A172 (cell line): ENCODE results near the gene GRHL3. TPM values are rescaled to one million over a fixed set of nuclear protein-coding genes. Genes with fewer than 3 reads are reported as not detected.

Experiments
- DNase-seq: peaks from one replicate; pipeline ENCODE4 v3.0.0-alpha.2; 2015; ENCODE audit warnings: low spot score
- total RNA-seq: library from RNA; depleted of rRNA; stranded (reverse); fragments of >200 nt; shearing (Covaris generic); gene quantifications from 2 replicates; pipeline ENCODE4 v1.2.3, GENCODE V29; 2014

GRHL3 gene
- total RNA-seq, 1 experiment from 2014 or later = 0.10 TPM

DNA sequence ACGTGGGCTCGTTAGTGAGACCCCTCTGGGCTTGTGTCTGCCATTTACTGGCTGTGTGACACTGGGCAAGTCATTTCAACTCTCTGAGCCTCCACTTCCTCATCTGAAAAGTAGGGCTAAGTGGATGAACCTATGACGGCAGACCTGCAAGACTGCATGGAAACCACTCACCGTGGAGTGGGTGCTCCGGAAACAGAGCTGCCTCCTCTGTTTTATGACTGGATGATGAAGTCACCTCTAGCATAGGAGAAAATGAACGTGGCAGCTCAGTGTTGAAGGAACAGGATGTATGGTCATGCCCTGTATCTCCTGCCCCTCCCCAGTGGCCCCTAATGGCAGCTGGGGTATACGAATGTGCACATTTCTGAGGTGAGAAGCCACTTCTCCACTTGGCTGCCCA lies 53.9 kb downstream of the GRHL3 start:
- DNase-seq = no peak

DNA sequence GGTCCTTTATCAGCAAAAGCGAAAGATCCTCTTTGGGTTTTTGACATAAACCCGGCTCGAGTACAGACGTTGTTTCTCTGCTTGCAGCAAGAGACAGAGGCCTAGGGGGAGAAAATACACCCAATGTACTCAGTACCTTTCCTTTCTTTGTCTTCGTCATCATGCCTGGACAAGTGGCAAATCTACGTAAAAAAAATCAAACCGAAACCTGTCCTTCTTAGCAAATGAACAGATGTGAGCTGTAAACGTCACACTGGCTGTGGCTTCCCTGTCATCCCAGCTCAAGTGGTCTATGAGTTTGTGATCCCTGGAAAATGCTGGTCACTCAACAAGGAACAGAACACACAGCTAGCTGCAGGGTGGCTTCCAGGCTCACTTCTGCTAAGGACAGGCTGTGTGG lies 54.6 kb downstream of the GRHL3 start:
- DNase-seq = no peak

- DNase-seq = no peak
Measured at GRCh38 chr1:24374891-24375786, 56.0 kb downstream of the GRHL3 start.

GRCh38 chr1:24379733-24380315 lies 60.7 kb downstream of the GRHL3 start:
- no peak for DNase-seq

- no peak for DNase-seq
Measured at GRCh38 chr1:24380508-24380907, 61.4 kb downstream of the GRHL3 start.

- no peak for DNase-seq
Measured at GRCh38 chr1:24381256-24381655, 62.1 kb downstream of the GRHL3 start.

GRCh38 chr1:24382165-24382577 lies 63.0 kb downstream of the GRHL3 start:
- DNase-seq = no peak

- no peak for DNase-seq
Measured at GRCh38 chr1:24383381-24383940, 64.3 kb downstream of the GRHL3 start.

GRCh38 chr1:24384251-24385090 lies 65.3 kb downstream of the GRHL3 start:
- no peak for DNase-seq

GRCh38 chr1:24385160-24385940 lies 66.2 kb downstream of the GRHL3 start:
- no peak for DNase-seq

DNA sequence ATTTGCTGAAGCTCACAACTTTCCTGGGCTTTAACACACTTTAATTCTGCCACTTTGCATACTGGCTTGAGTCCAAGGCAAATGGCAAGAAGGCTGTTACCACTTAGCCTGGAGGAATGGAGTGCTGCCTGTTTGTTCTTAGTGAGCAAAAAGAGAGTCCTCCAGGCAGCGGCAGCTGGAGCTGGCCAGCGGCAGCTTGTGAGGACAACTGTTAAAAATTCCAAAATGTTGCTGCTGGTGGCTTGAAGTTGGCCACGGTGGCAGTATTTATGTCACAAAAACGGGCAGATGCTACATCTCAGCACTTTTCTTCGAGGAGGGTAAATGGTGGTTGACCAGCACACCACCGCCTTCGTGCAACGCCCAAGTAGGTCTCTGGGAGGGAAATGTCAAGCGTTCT lies 67.1 kb downstream of the GRHL3 start:
- DNase-seq = no peak

DNA sequence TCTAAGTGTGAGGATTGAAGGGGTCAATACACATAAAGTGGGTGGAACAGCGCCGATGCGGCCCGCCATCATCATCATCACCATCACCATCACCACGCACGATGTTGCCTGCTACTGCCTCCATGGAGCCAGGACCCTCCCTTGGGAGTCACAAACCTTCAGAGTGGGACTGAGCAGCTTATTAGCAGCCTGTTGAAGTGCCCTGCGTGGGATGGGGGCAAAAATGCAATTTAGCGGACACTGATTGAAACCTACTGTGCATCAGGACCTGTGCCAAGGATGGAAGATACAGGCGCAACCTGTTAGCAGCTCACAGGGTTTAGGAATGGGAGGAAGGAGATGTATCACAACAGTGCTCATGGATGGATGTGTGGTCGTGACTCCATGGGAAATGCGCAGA lies 67.8 kb downstream of the GRHL3 start:
- no peak for DNase-seq

DNA sequence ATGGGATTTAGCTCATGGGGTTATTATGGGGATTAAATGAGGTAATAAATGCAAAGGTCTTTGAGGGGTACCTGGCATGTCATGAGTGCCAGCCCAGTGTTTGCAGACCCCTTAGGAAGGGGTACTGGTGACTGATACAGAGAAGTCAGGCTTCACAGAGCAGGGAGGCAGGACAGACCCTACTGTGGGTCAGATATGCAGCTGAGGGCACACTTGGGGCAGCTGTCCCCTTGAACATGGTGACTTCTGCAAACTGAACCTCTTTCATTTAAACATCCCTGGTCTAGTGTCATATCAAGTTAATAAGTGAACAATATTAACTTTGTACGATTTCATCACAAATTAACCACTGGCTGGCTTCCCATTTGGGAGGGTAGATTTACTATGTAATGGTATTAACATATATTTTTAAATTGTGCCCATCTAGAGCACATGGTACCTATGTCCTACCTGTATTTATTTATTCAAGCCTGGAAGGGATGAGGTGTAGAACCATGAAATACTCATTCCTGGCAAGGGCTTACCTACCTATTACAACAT lies 68.5 kb downstream of the GRHL3 start:
- no peak for DNase-seq

- DNase-seq = no peak
Measured at GRCh38 chr1:24388331-24388885, 69.3 kb downstream of the GRHL3 start.

GRCh38 chr1:24389231-24389678 lies 70.1 kb downstream of the GRHL3 start:
- DNase-seq = no peak

- DNase-seq = peak; percentile 57
Measured at GRCh38 chr1:24390924-24391782, 72.0 kb downstream of the GRHL3 start.

GRCh38 chr1:24391882-24392603 lies 72.9 kb downstream of the GRHL3 start:
- peak; percentile 46 for DNase-seq

DNA sequence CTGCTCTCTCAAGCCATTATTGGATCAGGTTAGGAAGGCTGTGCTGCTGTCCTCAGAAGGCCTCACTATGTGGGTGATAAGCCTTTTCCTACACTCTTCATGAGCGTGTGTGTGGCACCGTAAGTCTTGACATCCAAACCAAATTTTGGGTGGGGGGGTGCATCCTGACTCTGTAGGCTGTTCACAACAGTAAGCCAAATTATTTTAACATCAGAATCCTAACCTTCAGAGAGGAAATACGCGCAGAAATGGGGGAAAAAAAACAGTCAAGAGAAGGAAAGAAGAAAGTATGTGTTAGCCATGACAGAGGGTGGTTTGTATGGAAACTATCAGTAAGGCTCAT lies 73.4 kb downstream of the GRHL3 start:
- no peak for DNase-seq
